ENCODE results near the gene PRPF8.
A peak's percentile ranks its signal among the peaks of the same experiment; 100 is the strongest.

Gene PRPF8

GRCh38 chr17:1731194-1731506 lies 46.5 kb upstream of the PRPF8 start:
- Histone ChIP-seq H3K27ac (ENCODE audit: low read length, poor library complexity, severe bottlenecking) (no peak overlapping the region), H2AK5ac (ENCODE audit: low read length, severe bottlenecking) (no peak overlapping the region), H4K91ac (ENCODE audit: low read length) (peak overlapping the region; percentile 14), H2BK12ac (ENCODE audit: low read length in 2 of 2) (peak overlapping the region in 1 of 2 experiments; percentile 70), H3K4me2 (ENCODE audit: low read length, poor library complexity, severe bottlenecking) (no peak overlapping the region), H3K9me3 (ENCODE audit: control insufficient read depth, low read length) (no peaks in the 10 kb centered on the region), H2BK5ac (ENCODE audit: low read depth, low read length, poor library complexity, severe bottlenecking) (no peak overlapping the region), H2BK15ac (ENCODE audit: low read depth, poor library complexity, severe bottlenecking) (no peak overlapping the region), H3K79me1 (replicated peaks; ENCODE audit: low read length, poor library complexity, severe bottlenecking) (peaks cover 23% of the 10 kb centered on the region), H3K36me3 (ENCODE audit: control insufficient read depth in 1 of 2, insufficient read depth in 2 of 2, low read depth in 1 of 2, low read length in 2 of 2) (peaks cover 59 to 68% of the 10 kb centered on the region in 2 experiments), H3K27me3 (ENCODE audit: control insufficient read depth in 1 of 2, insufficient read depth in 1 of 2, low read length in 2 of 2) (no peaks in the 10 kb centered on the region), H4K8ac (ENCODE audit: low read length) (no peak overlapping the region), H3K18ac (ENCODE audit: low read depth in 1 of 2, low read length in 2 of 2) (peak overlapping the region in 1 of 2 experiments; percentile 71), H3K23ac (ENCODE audit: low read length in 2 of 2) (no peak overlapping the region), H3K9ac (ENCODE audit: low read length) (peak overlapping the region; percentile 88), H3K14ac (ENCODE audit: low read length in 2 of 2) (no peak overlapping the region), H2AFZ (ENCODE audit: low read depth, low read length) (no peak overlapping the region), H3K4ac (ENCODE audit: low read depth in 1 of 2, low read length in 2 of 2) (no peak overlapping the region), H2BK120ac (ENCODE audit: low read depth, low read length) (no peak overlapping the region), H3K4me1 (ENCODE audit: control insufficient read depth, insufficient read depth, low read depth, low read length) (peaks cover 30% of the 10 kb centered on the region), H3K4me3 (ENCODE audit: insufficient read depth in 1 of 2, low read depth in 1 of 2, low read length in 2 of 2) (peak overlapping the region in 1 of 2 experiments; percentile 56)
- WGBS = 80% methylated on average over 7 of the region's 10 CpGs
- DNase-seq = no peak

GRCh38 chr17:1730326-1731193 lies 45.9 kb upstream of the PRPF8 start:
- Histone ChIP-seq H2BK15ac (ENCODE audit: low read depth, poor library complexity, severe bottlenecking) (peak overlapping the region; percentile 37), H4K91ac (ENCODE audit: low read length) (no peak overlapping the region), H3K27me3 (ENCODE audit: control insufficient read depth in 1 of 2, insufficient read depth in 1 of 2, low read length in 2 of 2) (no peaks in the 10 kb centered on the region), H3K18ac (ENCODE audit: low read depth in 1 of 2, low read length in 2 of 2) (peak overlapping the region; percentile 40 to 68), H3K4me3 (ENCODE audit: insufficient read depth in 1 of 2, low read depth in 1 of 2, low read length in 2 of 2) (peak overlapping the region in 1 of 2 experiments; percentile 56), H3K14ac (ENCODE audit: low read length in 2 of 2) (no peak overlapping the region), H3K79me1 (replicated peaks; ENCODE audit: low read length, poor library complexity, severe bottlenecking) (peaks cover 29% of the 10 kb centered on the region), H4K8ac (ENCODE audit: low read length) (no peak overlapping the region), H2BK5ac (ENCODE audit: low read depth, low read length, poor library complexity, severe bottlenecking) (no peak overlapping the region), H3K4me1 (ENCODE audit: control insufficient read depth, insufficient read depth, low read depth, low read length) (peaks cover 29% of the 10 kb centered on the region), H3K23ac (ENCODE audit: low read length in 2 of 2) (no peak overlapping the region), H3K9ac (ENCODE audit: low read length) (peak overlapping the region; percentile 88), H3K9me3 (ENCODE audit: control insufficient read depth, low read length) (no peaks in the 10 kb centered on the region), H2BK12ac (ENCODE audit: low read length in 2 of 2) (peak overlapping the region in 1 of 2 experiments; percentile 89), H3K27ac (ENCODE audit: low read length, poor library complexity, severe bottlenecking) (no peak overlapping the region), H2BK120ac (ENCODE audit: low read depth, low read length) (no peak overlapping the region), H2AK5ac (ENCODE audit: low read length, severe bottlenecking) (peak overlapping the region; percentile 44), H3K4me2 (ENCODE audit: low read length, poor library complexity, severe bottlenecking) (no peak overlapping the region), H3K36me3 (ENCODE audit: control insufficient read depth in 1 of 2, insufficient read depth in 2 of 2, low read depth in 1 of 2, low read length in 2 of 2) (peaks cover 65 to 67% of the 10 kb centered on the region in 2 experiments), H2AFZ (ENCODE audit: low read depth, low read length) (no peak overlapping the region), H3K4ac (ENCODE audit: low read depth in 1 of 2, low read length in 2 of 2) (peak overlapping the region; percentile 5 to 69)
- 84% methylated on average over 34 of the region's 40 CpGs for WGBS
- DNase-seq = peak; percentile 83

DNA sequence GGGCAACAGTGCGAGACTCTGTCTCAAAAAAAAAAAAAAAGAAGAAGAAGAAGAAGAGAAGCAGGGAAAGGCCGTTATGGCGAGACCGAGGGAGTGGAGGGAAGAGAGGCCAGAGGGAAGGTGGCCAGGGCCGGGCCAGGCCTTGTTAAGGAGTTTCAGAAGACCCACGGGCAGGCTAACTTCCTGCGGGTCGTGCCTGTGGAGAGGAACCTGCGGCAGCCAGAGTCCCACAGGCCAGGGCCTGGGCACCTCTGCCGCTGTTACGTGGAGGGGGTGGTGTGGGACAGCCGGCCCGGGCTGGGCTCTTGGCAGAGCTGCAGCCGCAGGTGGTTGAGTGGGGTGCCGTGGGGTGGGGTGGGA lies 45.3 kb upstream of the PRPF8 start:
- no peak overlapping the region for H3K4me2 ChIP-seq (ENCODE audit: low read length, poor library complexity, severe bottlenecking)

GRCh38 chr17:1727876-1728630 lies 43.4 kb upstream of the PRPF8 start:
- H3K9me3 ChIP-seq (ENCODE audit: control insufficient read depth, low read length) = no peaks in the 10 kb centered on the region
- H3K9ac ChIP-seq (ENCODE audit: low read length) = no peak overlapping the region
- no peak overlapping the region for H3K4me3 ChIP-seq (ENCODE audit: insufficient read depth in 1 of 2, low read depth in 1 of 2, low read length in 2 of 2)
- no peak overlapping the region for H4K91ac ChIP-seq (ENCODE audit: low read length)
- peaks cover 42% of the 10 kb centered on the region for H3K4me1 ChIP-seq (ENCODE audit: control insufficient read depth, insufficient read depth, low read depth, low read length)
- H2AK5ac ChIP-seq (ENCODE audit: low read length, severe bottlenecking) = no peak overlapping the region
- H2BK5ac ChIP-seq (ENCODE audit: low read depth, low read length, poor library complexity, severe bottlenecking) = no peak overlapping the region
- peak overlapping the region in 1 of 2 experiments; percentile 57 for H3K14ac ChIP-seq (ENCODE audit: low read length in 2 of 2)
- H3K18ac ChIP-seq (ENCODE audit: low read depth in 1 of 2, low read length in 2 of 2) = no peak overlapping the region
- no peak overlapping the region for H3K27ac ChIP-seq (ENCODE audit: low read length, poor library complexity, severe bottlenecking)
- no peak overlapping the region for H2AFZ ChIP-seq (ENCODE audit: low read depth, low read length)
- no peak overlapping the region for H2BK120ac ChIP-seq (ENCODE audit: low read depth, low read length)
- H2BK15ac ChIP-seq (ENCODE audit: low read depth, poor library complexity, severe bottlenecking) = no peak overlapping the region
- 90% methylated on average over 28 of the region's 28 CpGs for WGBS
- peaks cover 30% of the 10 kb centered on the region for H3K79me1 ChIP-seq (replicated peaks; ENCODE audit: low read length, poor library complexity, severe bottlenecking)
- H3K4ac ChIP-seq (ENCODE audit: low read depth in 1 of 2, low read length in 2 of 2) = no peak overlapping the region
- no peaks in the 10 kb centered on the region for H3K27me3 ChIP-seq (ENCODE audit: control insufficient read depth in 1 of 2, insufficient read depth in 1 of 2, low read length in 2 of 2)
- DNase-seq = no peak
- no peak overlapping the region for H2BK12ac ChIP-seq (ENCODE audit: low read length in 2 of 2)
- no peak overlapping the region for H3K4me2 ChIP-seq (ENCODE audit: low read length, poor library complexity, severe bottlenecking)
- H3K23ac ChIP-seq (ENCODE audit: low read length in 2 of 2) = no peak overlapping the region
- peak overlapping the region; percentile 21 for H4K8ac ChIP-seq (ENCODE audit: low read length)
- H3K36me3 ChIP-seq (ENCODE audit: control insufficient read depth in 1 of 2, insufficient read depth in 2 of 2, low read depth in 1 of 2, low read length in 2 of 2) = peaks cover 49 to 54% of the 10 kb centered on the region in 2 experiments

More for the DNA sequence above, 45.3 kb upstream of the PRPF8 start:
- Histone ChIP-seq H3K23ac (ENCODE audit: low read length in 2 of 2) (no peak overlapping the region), H3K9me3 (ENCODE audit: control insufficient read depth, low read length) (no peaks in the 10 kb centered on the region), H3K4me1 (ENCODE audit: control insufficient read depth, insufficient read depth, low read depth, low read length) (peaks cover 35% of the 10 kb centered on the region), H3K14ac (ENCODE audit: low read length in 2 of 2) (peak overlapping the region in 1 of 2 experiments; percentile 57), H2BK5ac (ENCODE audit: low read depth, low read length, poor library complexity, severe bottlenecking) (no peak overlapping the region), H3K79me1 (replicated peaks; ENCODE audit: low read length, poor library complexity, severe bottlenecking) (peaks cover 30% of the 10 kb centered on the region), H2AK5ac (ENCODE audit: low read length, severe bottlenecking) (no peak overlapping the region), H3K36me3 (ENCODE audit: control insufficient read depth in 1 of 2, insufficient read depth in 2 of 2, low read depth in 1 of 2, low read length in 2 of 2) (peaks cover 66 to 67% of the 10 kb centered on the region in 2 experiments), H2BK12ac (ENCODE audit: low read length in 2 of 2) (peak overlapping the region in 1 of 2 experiments; percentile 80), H3K4ac (ENCODE audit: low read depth in 1 of 2, low read length in 2 of 2) (peak overlapping the region in 1 of 2 experiments; percentile 20), H3K27ac (ENCODE audit: low read length, poor library complexity, severe bottlenecking) (no peak overlapping the region), H3K4me3 (ENCODE audit: insufficient read depth in 1 of 2, low read depth in 1 of 2, low read length in 2 of 2) (peak overlapping the region in 1 of 2 experiments; percentile 33), H4K91ac (ENCODE audit: low read length) (peak overlapping the region; percentile 43), H2AFZ (ENCODE audit: low read depth, low read length) (no peak overlapping the region), H4K8ac (ENCODE audit: low read length) (no peak overlapping the region), H2BK15ac (ENCODE audit: low read depth, poor library complexity, severe bottlenecking) (no peak overlapping the region), H3K27me3 (ENCODE audit: control insufficient read depth in 1 of 2, insufficient read depth in 1 of 2, low read length in 2 of 2) (no peaks in the 10 kb centered on the region), H3K9ac (ENCODE audit: low read length) (peak overlapping the region; percentile 68), H2BK120ac (ENCODE audit: low read depth, low read length) (no peak overlapping the region), H3K18ac (ENCODE audit: low read depth in 1 of 2, low read length in 2 of 2) (peak overlapping the region in 1 of 2 experiments; percentile 41)
- WGBS = 91% methylated on average over 15 of the region's 15 CpGs
- no peak for DNase-seq
